DOHH2 (cell line): ENCODE results near the gene JKAMP.

Experiments
- H3F3A ChIP-seq: fragments of 200-600 bp; sonication (generic), shearing (Covaris generic); 2 replicates; pipeline ENCODE4 v1.6.0; 2016; ENCODE audit warnings: antibody characterized with exemption, mild to moderate bottlenecking; ENCODE audit not compliant: control insufficient read depth, insufficient read depth
- H3K27ac ChIP-seq: fragments of 200-600 bp; sonication (generic); 2 replicates; pipeline ENCODE4 v1.5.1; 2014; ENCODE audit warnings: low read depth, mild to moderate bottlenecking, low read length, moderate library complexity
- H3K27me3 ChIP-seq: fragments of 200-600 bp; sonication (generic); 2 replicates; pipeline ENCODE4 v1.6.1; 2014; ENCODE audit warnings: mild to moderate bottlenecking, low read length, mixed read lengths; ENCODE audit not compliant: control insufficient read depth
- H3K36me3 ChIP-seq: fragments of 200-600 bp; sonication (generic); 2 replicates; pipeline ENCODE4 v1.6.1; 2014; ENCODE audit warnings: mild to moderate bottlenecking, low read length, moderate library complexity, mixed read lengths; ENCODE audit not compliant: control insufficient read depth
- H3K4me1 ChIP-seq: fragments of 200-600 bp; sonication (generic); 2 replicates; pipeline ENCODE4 v1.6.1; 2014; ENCODE audit warnings: mild to moderate bottlenecking, low read length, mixed read lengths; ENCODE audit not compliant: control insufficient read depth
- H3K4me2 ChIP-seq: fragments of 200-600 bp; sonication (generic); 2 replicates; pipeline ENCODE4 v1.6.0; 2014; ENCODE audit warnings: mild to moderate bottlenecking, low read length, moderate library complexity
- H3K4me3 ChIP-seq: fragments of 200-600 bp; sonication (generic); 2 replicates; pipeline ENCODE4 v1.5.1; 2014; ENCODE audit warnings: mild to moderate bottlenecking, low read length, mixed read lengths
- H3K79me2 ChIP-seq: fragments of 200-600 bp; sonication (generic); 2 replicates; pipeline ENCODE4 v1.6.1; 2014; ENCODE audit warnings: mild to moderate bottlenecking, low read length, mixed read lengths; ENCODE audit not compliant: control insufficient read depth
- H3K9me2 ChIP-seq: fragments of 200-600 bp; sonication (generic); replicated peaks from 2 replicates; pipeline ENCODE4 v1.6.1; 2014; ENCODE audit warnings: mild to moderate bottlenecking, low read length, mixed read lengths; ENCODE audit not compliant: control insufficient read depth
- H3K9me3 ChIP-seq: fragments of 200-600 bp; sonication (generic); 2 replicates; pipeline ENCODE4 v1.6.1; 2014; ENCODE audit warnings: antibody characterized with exemption, low read length, mixed read lengths; ENCODE audit not compliant: control insufficient read depth, insufficient read depth
- H4K20me1 ChIP-seq: fragments of 200-600 bp; sonication (generic); 2 replicates; pipeline ENCODE4 v1.6.0; 2014; ENCODE audit warnings: low read depth, mild to moderate bottlenecking, antibody characterized with exemption, low read length, moderate library complexity; ENCODE audit not compliant: control insufficient read depth, insufficient read depth
- CTCF ChIP-seq: fragments of 200-600 bp; sonication (generic); IDR thresholded peaks from one replicate; pipeline ENCODE4 v1.5.1; 2014; ENCODE audit warnings: antibody characterized with exemption, mild to moderate bottlenecking, low read depth, low read length; ENCODE audit not compliant: poor library complexity, severe bottlenecking
- EZH2phosphoT487 ChIP-seq: fragments of 200-600 bp; sonication (generic); IDR thresholded peaks from 2 replicates; pipeline ENCODE4 v1.6.1; 2017; ENCODE audit warnings: borderline replicate concordance, mild to moderate bottlenecking, antibody characterized with exemption, low read length, moderate library complexity, mixed read lengths

The JKAMP gene

GRCh38 chr14:59481871-59482540 lies 2.3 kb upstream of the JKAMP start:
- Histone ChIP-seq H3K4me2 (peak overlapping the region; percentile 79), H3F3A (no peaks in the 10 kb centered on the region), H3K9me2 (no peaks in the 10 kb centered on the region), H3K4me3 (peak overlapping the region; percentile 83), H3K36me3 (peaks cover 26% of the 10 kb centered on the region), H3K27ac (no peak overlapping the region), H3K27me3 (no peaks in the 10 kb centered on the region), H3K9me3 (no peaks in the 10 kb centered on the region), H4K20me1 (no peaks in the 10 kb centered on the region), H3K79me2 (peaks cover 57% of the 10 kb centered on the region), H3K4me1 (peaks cover 45% of the 10 kb centered on the region)
- no peak for TF ChIP-seq CTCF

- no peaks in the 10 kb centered on the region for H3K9me3 ChIP-seq
- H4K20me1 ChIP-seq = no peaks in the 10 kb centered on the region
- peaks cover 45% of the 10 kb centered on the region for H3K4me1 ChIP-seq
- H3K4me3 ChIP-seq = peak overlapping the region; percentile 83
- no peaks in the 10 kb centered on the region for H3F3A ChIP-seq
- peak overlapping the region; percentile 79 for H3K4me2 ChIP-seq
- H3K27ac ChIP-seq = no peak overlapping the region
- H3K79me2 ChIP-seq = peaks cover 59% of the 10 kb centered on the region
- TF ChIP-seq EZH2phosphoT487 (no peak), CTCF (no peak)
- H3K9me2 ChIP-seq = no peaks in the 10 kb centered on the region
- peaks cover 28% of the 10 kb centered on the region for H3K36me3 ChIP-seq
- H3K27me3 ChIP-seq = no peaks in the 10 kb centered on the region
These were observed 1.6 kb upstream of the JKAMP start for GRCh38 chr14:59482541-59483331.

- no peak for TF ChIP-seq CTCF
- TF ChIP-seq EZH2phosphoT487 = no peak
- no peaks in the 10 kb centered on the region for H3K9me3 ChIP-seq
- H4K20me1 ChIP-seq = no peaks in the 10 kb centered on the region
- peaks cover 59% of the 10 kb centered on the region for H3K79me2 ChIP-seq
- H3K9me2 ChIP-seq = no peaks in the 10 kb centered on the region
- peak overlapping the region; percentile 83 for H3K4me3 ChIP-seq
- peaks cover 31% of the 10 kb centered on the region for H3K36me3 ChIP-seq
- no peak overlapping the region for H3K27ac ChIP-seq
- peaks cover 45% of the 10 kb centered on the region for H3K4me1 ChIP-seq
- H3K4me2 ChIP-seq = peak overlapping the region; percentile 79
- no peaks in the 10 kb centered on the region for H3K27me3 ChIP-seq
- H3F3A ChIP-seq = no peaks in the 10 kb centered on the region
These were observed 954 bp upstream of the JKAMP start for GRCh38 chr14:59483363-59483762.
